ENCODE measurements around the gene JPH4.

The JPH4 gene

GRCh38 chr14:23621204-23621931, 42.8 kb upstream of the JPH4 start:
- no peak for TF ChIP-seq CTCF (IDR thresholded peaks at IDR 0.05; ENCODE audit: low read depth, low read length)

GRCh38 chr14:23620177-23620702, 41.6 kb upstream of the JPH4 start:
- H3K4me3 ChIP-seq (ENCODE audit: low read depth, low read length), result no peak overlapping the region
- no peak for TF ChIP-seq CTCF (IDR thresholded peaks at IDR 0.05; ENCODE audit: low read depth, low read length)

More at GRCh38 chr14:23621204-23621931, 42.8 kb upstream of the JPH4 start:
- no peak overlapping the region for H3K4me3 ChIP-seq (ENCODE audit: low read depth, low read length)

- no peak overlapping the region for H3K4me3 ChIP-seq (ENCODE audit: low read depth, low read length)
- no peak for TF ChIP-seq CTCF (IDR thresholded peaks at IDR 0.05; ENCODE audit: low read depth, low read length)
These were observed 39.9 kb upstream of the JPH4 start for GRCh38 chr14:23618415-23618988.

- TF ChIP-seq CTCF (IDR thresholded peaks at IDR 0.05; ENCODE audit: low read depth, low read length), result no peak
- no peak overlapping the region for H3K4me3 ChIP-seq (ENCODE audit: low read depth, low read length)
These were observed 38.9 kb upstream of the JPH4 start for GRCh38 chr14:23617539-23617938.

- no peak for TF ChIP-seq CTCF (IDR thresholded peaks at IDR 0.05; ENCODE audit: low read depth, low read length)
- H3K4me3 ChIP-seq (ENCODE audit: low read depth, low read length), result no peak overlapping the region
These were observed 37.3 kb upstream of the JPH4 start for GRCh38 chr14:23615856-23616255.

GRCh38 chr14:23614395-23614828, 35.8 kb upstream of the JPH4 start:
- no peak for TF ChIP-seq CTCF (IDR thresholded peaks at IDR 0.05; ENCODE audit: low read depth, low read length)
- no peak overlapping the region for H3K4me3 ChIP-seq (ENCODE audit: low read depth, low read length)

Data from WI38 (cell line).